Ovary (tissue), 3 donors: Measurements from ENCODE around the gene QRSL1.

Experiments used
- CTCF ChIP-seq, 3 donors: fragments of 450-650 bp in 2 of 3; fragments of 200-600 bp in 1 of 3; IDR thresholded peaks; one replicate each; pipeline versions ENCODE4 v1.5.1 to v1.8.0; 2016 to 2022; ENCODE audit warnings: antibody characterized with exemption in 3 of 3, mild to moderate bottlenecking in 1 of 3
- EP300 ChIP-seq: sonication (generic); formaldehyde crosslinking; IDR thresholded peaks from one replicate; pipeline ENCODE4 v1.6.1; 2017; ENCODE audit warnings: antibody characterized with exemption
- POLR2A ChIP-seq: fragments of 450-650 bp; IDR thresholded peaks from one replicate; pipeline ENCODE4 v1.6.1; 2017; ENCODE audit warnings: antibody characterized with exemption, mild to moderate bottlenecking, moderate library complexity
- donor health status: DM: no; HTN: no; CAD: no.

- TF ChIP-seq CTCF (IDR thresholded peaks at IDR 0.05) = no peak
- TF ChIP-seq EP300 = no peak
- TF ChIP-seq POLR2A = no peak
Measured at GRCh38 chr6:106611030-106611429, 18.3 kb upstream of the QRSL1 start.
